Stimulated activated CD4-positive, alpha-beta T cell treated with anti-CD3 and anti-CD28 coated beads, Interleukin-2, amount 100 ng/mL, for 4 hours (primary cell): ENCODE data around the gene HNF1B.

Experiments
- DNase-seq: peaks from one replicate; pipeline ENCODE4 v3.0.0-alpha.2; 2020; ENCODE audit warnings: low read depth

The HNF1B gene

GRCh38 chr17:37761961-37762360 lies 17.1 kb upstream of the HNF1B start:
- DNase-seq = no peak

DNA sequence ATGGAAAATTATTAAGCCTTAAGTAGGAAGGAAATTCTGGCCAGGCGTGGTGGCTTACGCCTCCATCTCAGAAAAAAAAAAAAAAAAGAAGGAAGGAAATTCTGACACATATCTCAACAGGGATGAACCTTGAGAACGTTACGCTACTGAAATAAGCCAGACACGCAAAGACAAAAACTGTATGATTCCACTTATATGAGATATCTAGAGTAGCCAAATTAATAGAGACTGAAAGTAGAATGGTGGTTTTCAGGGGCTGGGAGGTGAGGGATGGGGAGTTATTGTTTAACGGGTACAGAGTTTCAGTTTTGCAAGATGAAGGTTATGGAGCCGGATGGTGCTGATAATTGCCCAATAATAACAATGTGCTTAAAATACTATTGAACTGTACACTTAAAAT lies 16.2 kb upstream of the HNF1B start:
- no peak for DNase-seq

GRCh38 chr17:37759014-37759637 lies 14.3 kb upstream of the HNF1B start:
- DNase-seq = no peak

DNA sequence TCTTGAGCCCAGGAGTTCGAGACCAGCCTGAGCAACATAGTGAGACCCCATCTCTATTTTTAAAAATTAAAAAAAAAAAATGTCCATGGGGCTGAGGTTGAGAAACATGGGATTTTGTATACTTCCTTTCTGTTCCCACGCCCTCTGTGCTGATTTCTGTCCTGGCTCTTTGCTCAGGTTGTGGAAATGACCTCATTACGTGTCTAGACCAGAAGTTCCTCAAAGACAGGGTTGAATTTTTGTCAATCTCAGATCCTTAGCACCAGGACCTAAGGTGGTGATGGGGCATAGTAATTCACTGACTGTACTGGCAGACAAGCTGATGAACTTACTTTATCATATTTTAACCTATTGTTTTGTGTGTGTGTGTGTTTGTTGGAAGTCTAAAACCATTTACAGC lies 11.2 kb upstream of the HNF1B start:
- DNase-seq = no peak

DNA sequence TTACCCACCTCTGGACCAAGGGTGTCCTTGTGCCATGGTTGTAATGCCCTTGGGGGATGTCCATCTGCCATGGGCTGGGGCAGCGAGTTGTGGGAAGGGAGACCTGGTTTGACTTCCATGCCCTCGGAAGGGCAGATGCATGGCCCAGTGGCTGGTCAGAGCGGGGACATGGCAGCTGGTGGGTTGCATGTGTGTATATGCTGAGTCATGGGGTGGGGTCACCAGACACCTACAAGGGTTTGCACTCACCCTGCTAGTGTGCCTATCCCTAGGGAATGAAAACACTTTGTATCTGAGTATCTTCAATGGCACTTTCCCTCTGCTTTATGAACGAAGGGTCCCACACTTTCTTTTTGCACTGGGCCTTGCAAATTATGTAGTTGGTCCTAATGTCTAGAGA lies 10.6 kb upstream of the HNF1B start:
- DNase-seq = no peak

GRCh38 chr17:37754363-37754762 lies 9.5 kb upstream of the HNF1B start:
- DNase-seq = no peak

DNA sequence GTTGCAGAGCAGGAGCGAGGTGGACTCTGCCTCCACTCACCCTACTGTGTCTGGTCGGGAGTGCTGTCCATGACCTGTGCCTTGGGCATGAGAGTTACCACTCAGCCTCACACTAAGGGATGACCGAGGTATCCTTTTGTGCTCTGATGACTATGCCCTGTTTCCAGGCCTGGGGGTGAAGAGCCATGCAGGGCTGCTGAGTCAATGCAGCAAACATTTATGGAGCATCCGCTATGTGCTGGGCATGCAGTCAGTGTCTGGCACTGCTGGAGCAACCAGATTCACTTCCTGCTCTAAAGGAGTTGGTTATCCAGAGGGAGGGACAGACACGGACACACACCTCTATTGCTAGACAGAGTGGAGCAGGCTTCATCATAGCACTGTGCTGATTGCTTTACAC lies 7.6 kb upstream of the HNF1B start:
- DNase-seq = no peak

GRCh38 chr17:37750768-37751475 lies 6.1 kb upstream of the HNF1B start:
- no peak for DNase-seq

DNA sequence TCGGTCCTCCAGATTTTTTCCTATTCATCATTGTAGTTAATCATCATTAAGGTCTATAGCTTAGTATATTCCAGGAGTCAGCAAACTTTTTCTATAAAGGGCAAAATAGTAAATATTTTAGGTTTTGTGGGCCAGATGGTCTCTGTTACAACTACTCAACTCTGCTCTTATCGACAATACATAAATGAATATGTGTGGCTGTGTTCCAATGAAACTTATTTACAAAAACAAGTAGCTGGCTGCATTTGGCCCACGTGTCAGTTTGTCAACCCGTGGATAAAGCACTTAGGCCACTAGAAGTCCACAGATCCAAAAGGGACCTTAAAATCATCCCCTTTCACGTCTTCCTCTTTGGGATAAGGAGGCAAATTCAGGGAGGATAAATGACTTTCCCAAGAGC lies 5.4 kb upstream of the HNF1B start:
- DNase-seq = no peak

DNA sequence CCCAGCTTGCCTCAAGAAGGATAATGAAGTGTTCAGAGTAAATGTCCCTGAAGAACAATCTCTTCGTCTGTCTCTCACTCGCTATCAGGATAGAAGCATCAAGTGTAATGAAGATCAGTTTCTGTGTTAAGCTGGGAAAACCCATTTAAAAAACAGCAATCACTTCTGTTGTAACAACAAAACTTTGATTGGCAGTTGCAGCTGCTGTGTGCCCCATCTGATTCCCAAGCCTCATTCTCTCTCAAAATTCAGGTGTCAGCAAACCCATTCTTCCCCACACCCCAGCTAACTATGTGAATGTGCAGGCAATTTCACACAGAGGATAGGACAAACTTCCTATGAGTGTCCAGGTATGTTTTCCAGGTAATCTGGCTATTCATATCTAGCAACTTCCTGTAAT lies 2.4 kb upstream of the HNF1B start:
- DNase-seq = no peak

- DNase-seq = no peak
Observed at GRCh38 chr17:37746617-37747016, 1.8 kb upstream of the HNF1B start.

DNA sequence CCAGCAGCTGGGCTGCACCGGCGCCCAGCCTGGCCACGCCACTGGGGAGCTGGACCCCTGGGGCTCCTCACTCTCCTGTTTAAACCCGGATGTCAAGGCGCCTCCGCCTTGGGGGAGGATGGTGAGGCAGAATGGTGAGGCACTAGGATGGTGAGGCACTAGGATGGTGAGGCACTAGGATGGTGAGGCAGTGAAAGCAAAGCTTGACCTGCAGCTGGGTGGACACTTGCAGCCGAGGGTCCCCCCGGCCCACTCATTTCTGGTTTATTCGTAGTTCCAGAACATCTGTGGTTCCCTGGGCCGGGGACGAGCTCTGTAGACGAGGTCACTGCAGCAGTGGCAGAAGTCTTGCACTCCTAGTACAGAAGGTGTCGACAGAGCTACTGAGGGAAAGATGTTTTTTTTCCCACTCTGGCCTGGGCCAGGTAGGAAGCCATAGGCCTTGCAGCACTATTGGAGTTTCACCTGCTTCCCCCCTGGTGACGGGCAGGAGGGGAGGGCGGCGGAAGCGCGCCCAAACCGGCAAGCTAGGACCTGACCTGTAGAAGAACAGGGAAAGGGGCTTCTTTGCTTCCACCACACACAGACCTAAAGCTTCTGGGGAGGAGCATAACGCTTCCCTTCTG lies 1.1 kb upstream of the HNF1B start:
- DNase-seq = no peak

- DNase-seq = no peak
Observed at GRCh38 chr17:37744633-37744927, 279 bp downstream of the HNF1B start.

DNA sequence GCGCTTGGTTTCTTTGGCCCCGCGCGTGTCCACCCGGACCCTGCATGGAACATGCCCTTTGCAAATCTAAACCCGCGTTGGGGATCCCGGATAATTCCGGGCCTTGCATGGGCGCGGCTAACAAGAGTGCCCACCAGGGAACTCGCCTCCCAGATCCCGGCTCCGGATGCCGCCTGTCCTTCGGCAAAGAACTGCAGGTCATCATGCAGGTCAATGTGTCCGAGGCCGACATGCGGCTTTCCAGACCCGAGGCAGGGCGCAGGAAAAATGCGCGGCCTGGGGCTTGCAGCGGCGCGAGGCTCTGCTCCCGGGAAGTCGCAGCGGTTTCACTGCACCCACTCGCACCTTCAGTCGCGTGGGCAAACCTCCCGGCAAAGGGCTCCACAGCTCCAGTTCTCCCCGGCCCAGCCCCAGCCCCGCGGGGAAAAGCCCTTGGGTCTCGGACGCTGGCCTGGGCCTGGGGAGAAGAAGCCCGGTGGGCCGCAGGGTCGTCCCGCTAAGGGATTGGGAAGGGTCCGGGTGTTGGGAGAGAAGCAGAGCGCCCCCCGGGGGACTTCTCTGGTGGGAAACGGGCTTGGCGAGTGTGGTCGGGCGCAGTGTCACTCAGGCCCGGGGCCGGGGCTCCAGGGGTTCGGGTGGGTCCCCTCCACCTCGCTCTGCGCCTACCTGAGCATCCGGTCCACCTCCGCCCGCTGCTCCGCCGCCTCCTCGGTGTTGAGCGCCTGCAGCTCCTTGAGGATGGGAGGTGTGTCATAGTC lies 805 bp downstream of the HNF1B start:
- DNase-seq = no peak

- DNase-seq = no peak
Observed at GRCh38 chr17:37743612-37743874, 1.3 kb downstream of the HNF1B start.

GRCh38 chr17:37742762-37743611 lies 1.9 kb downstream of the HNF1B start:
- DNase-seq = no peak

DNA sequence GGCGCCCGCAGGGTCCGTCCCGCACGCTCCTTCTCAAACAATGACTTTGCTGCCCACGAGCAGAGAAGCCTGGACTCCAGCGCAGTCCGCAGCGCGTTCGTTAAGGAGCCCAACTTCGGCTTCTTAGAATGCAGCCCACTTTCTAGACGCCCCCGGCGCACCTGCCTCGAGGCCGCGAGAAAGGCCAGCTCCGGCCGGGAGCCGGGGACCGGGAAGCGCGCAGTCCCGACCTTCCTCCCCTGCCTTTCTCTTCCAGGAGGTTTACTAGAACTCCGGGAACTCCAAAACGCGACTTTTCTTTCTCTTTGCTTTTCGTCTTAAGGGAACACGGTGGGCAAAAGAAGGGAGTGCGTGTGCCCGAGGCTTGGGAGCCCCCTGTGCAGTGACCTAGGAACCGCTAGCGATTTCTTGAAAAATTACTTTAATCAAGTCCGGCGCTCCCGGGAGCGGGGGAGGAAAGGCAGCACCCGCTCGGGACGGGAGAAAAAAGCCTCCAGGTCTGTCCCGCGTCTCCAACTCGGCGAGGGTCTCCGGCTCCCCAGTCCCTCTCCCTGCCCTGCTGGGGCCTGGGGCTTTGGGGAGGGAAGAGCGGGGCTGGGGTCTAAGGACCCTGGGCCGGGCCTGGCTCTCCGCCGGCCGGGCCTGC lies 2.6 kb downstream of the HNF1B start:
- no peak for DNase-seq

DNA sequence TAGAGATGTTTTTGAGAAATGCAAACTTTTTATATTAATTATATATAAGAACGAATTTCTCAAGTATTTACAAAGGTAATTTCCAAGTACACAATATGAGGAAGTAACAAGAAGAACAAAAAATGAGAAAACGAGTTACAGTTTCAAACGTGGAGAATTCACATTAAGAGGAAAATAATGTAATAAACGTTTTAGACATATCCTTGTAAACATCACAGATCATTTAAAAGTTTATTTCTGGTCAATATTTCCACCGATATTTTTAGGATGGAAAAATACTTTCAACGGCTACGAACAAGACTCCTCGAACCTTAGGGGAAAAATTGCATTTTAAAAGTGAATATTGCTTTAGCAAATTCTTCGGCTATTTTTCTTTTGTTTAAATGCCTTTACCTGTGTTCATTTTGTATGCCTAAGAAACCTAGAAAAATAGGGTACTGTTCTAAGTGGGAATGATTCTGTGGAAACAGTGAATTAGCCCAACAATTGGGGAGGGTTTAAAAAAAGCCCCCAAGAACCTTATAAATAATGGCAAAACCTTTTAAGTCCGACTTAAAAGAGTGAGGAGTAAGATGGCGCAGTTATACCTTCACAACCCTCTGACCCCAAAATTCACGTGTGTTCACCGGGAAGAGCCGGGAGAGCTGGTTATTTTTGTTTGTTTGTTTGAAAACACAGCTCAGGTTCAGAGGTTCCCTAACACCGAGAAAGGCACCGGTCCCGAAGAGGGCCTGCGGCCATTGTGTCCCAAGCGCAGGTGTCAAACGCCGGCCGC lies 3.3 kb downstream of the HNF1B start:
- no peak for DNase-seq

DNA sequence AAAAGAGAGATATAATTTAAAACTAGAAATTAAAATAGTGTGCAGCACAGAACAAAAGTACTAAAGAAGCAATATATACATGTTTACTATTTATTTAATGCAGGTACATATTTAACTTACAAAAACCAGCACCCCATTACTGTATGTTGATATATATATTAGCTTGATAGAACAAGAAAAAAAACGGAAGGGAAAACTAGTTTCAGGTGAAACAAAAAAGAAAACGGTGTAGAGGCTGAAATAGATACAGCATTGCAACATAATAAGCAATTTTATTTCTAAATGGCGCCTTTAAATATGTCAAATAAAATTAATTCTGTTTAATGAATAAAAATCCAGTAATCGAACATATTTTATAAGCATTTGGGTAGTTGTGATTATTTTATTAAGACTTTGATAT lies 3.9 kb downstream of the HNF1B start:
- no peak for DNase-seq

GRCh38 chr17:37737971-37738370 lies 6.9 kb downstream of the HNF1B start:
- no peak for DNase-seq

DNA sequence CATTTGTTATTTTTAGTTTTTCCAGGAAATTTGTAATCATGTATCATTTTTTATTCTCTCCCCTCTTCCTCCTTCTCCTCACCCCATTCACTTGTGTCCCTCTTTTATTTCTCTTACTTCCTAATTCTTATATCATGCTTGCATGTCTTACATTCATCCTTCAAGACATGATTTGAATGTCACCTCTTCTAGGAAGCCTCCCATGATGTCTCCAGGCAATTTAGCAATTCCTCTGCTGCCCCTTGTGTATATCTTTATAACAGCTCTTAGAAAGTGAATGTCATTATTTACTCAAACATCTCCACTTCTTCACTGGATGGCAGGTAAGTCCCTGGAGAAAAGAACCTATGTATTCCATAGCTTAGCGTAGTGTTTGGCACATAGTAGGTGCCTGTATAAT lies 7.8 kb downstream of the HNF1B start:
- no peak for DNase-seq
